Left colon (tissue), 2 donors: ENCODE measurements around the gene GNA12. TPM values are rescaled to one million over a fixed set of nuclear protein-coding genes. Genes with fewer than 3 reads are reported as not detected.
"Not testable (repeated sequence)": the region's sequence is repeated elsewhere in the genome, so short reads cannot be mapped to it uniquely, and the experiment has no call there.

Experiments
- ATAC-seq: fragments of 200-7000 bp; cut with Tn5 transposase; one replicate; pipeline ENCODE4 v1.9.1; 2020; ENCODE audit warnings: mild to moderate bottlenecking, moderate library complexity
- DNase-seq, 2 donors: peaks; one replicate each; pipeline ENCODE4 v3.0.0-alpha.2; 2020
- intact Hi-C, 2 donors: fragments of 100-400 bp; cut with DNase I in 1 of 2; cut with micrococcal nuclease in 1 of 2; formaldehyde crosslinking; loops; one replicate each; pipeline versions ENCODE4 v1.11.2 to v1.14.0; 2022; cut with DNase I, micrococcal nuclease
- total RNA-seq, 2 donors: library from RNA; stranded (reverse); fragmentation: NEBNext Ultra II Directional; extraction: Animal tissue kit (Norgen Biotek cat#: 25700); gene quantifications; one replicate each; pipeline ENCODE4 v1.2.1, GENCODE V29; 2021
- donor health status: DM: no; HTN: no; CAD: no.
- donor health status: DM: yes; HTN: yes; CAD: no.

Gene GNA12
- total RNA-seq, 2 donors from 2014 or later = 21.4 to 32.9 TPM

- intact Hi-C loops = loop anchor here in 1 of 2 donors (10.0 kb wide), 1 partner anchor 285 kb away; no protein-coding TSS in a partner anchor
- ATAC-seq (no peak), DNase-seq (no peak)
These were observed 25.9 kb upstream of the GNA12 start for GRCh38 chr7:2869981-2870380.

DNA sequence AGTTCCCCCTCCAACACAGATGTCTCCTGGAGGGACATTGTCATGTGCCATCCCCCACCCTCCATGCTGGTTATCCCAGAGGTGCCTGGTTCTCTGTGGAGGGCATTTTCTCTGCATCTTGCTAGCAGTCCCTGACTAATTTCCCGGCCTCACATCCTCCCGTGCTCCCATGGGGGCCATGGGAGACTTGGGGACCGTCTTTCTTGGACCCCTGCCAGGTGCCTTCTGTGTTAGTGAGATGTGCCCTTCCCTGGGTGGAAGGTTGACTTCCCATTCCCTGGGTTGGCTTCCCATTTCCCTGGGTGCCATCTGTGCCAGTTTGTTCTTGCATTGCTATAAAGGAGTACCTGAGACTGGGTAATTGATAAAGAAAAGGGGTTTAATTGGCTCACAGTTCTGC, 22.5 kb upstream of the GNA12 start:
- DNase-seq = no peak
- no peak for ATAC-seq
- intact Hi-C loops = loop anchor here in 1 of 2 donors (10.0 kb wide), 1 partner anchor 288 kb away; no protein-coding TSS in a partner anchor

GRCh38 chr7:2864999-2865670, 21.0 kb upstream of the GNA12 start:
- ATAC-seq = peak; percentile 40
- intact Hi-C loops = loop anchor here in 1 of 2 donors (10.0 kb wide), 1 partner anchor 290 kb away; no protein-coding TSS in a partner anchor

GRCh38 chr7:2864204-2864985, 20.3 kb upstream of the GNA12 start:
- ATAC-seq = no peak

More at GRCh38 chr7:2864999-2865670, 21.0 kb upstream of the GNA12 start:
- DNase-seq = peak; percentile 56 to 77

DNA sequence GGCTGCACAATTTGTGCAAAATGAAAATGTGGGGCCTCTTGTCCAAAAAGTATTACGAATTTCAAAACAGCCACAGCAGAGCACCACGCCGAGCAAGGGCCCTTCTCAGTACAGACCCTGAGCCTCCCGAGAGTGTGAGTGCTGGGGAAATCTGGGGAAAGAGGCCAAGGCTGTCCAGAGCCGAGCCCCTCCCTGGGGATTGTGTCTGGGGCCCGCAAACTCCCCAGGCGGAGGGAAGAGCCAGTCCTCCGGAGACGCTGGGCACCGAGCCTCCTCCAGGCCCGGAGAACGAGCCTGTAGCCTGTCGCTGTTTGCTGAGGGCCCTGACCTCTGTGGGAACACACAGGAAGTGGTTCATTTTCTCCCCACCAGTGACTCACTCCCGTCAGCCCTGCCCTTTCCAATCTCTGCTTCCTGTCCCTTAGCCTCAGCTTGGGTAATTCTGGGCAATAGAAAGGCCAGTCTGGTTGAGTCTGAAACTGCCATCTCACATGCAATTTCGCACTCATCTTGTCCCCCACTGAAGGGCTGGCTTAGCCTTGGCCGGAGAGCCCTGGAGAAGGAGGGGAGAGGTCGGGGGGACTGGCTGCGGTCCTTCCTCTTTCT, 19.5 kb upstream of the GNA12 start:
- DNase-seq (peak; percentile 60 to 76), ATAC-seq (peak; percentile 94)
- intact Hi-C loops = loop anchor here in 1 of 2 donors (10.0 kb wide), 1 partner anchor 291 kb away; no protein-coding TSS in a partner anchor

More at GRCh38 chr7:2864204-2864985, 20.3 kb upstream of the GNA12 start:
- intact Hi-C loops = loop anchor here in 1 of 2 donors (10.0 kb wide), 1 partner anchor 290 kb away; no protein-coding TSS in a partner anchor
- no peak for DNase-seq

GRCh38 chr7:2862831-2863361, 18.8 kb upstream of the GNA12 start:
- ATAC-seq (no peak), DNase-seq (no peak)
- intact Hi-C loops = loop anchor here in 1 of 2 donors (10.0 kb wide), 1 partner anchor 292 kb away; no protein-coding TSS in a partner anchor

GRCh38 chr7:2861509-2861908, 17.4 kb upstream of the GNA12 start:
- DNase-seq (no peak), ATAC-seq (no peak)
- intact Hi-C loops = loop anchor here in 1 of 2 donors (10.0 kb wide), 1 partner anchor 293 kb away; no protein-coding TSS in a partner anchor

DNA sequence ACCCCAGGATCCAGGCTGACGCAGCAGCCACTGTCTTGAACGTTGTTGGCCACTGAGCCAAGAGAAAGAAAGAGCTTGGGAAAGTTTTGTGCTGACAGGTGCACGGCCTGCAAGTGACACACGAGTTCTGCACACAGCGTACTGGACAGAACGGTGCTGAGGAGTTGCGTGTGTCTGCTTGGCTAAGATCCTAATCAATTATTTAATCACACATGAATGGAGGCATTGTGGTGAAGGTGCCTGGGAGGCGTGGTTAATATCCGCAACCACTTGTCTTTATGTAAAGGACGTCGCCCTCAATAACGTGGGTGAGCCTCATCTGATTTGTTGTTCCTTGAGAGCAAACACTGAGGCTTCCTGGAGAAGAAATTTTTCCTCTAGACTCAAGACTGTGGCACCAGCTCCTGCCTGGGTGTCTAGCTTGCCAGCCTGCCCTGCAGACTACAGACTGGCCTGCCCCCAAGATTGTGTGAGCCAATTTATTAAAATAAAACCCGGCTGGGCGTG, 16.6 kb upstream of the GNA12 start:
- intact Hi-C loops = loop anchor here in 1 of 2 donors (10.0 kb wide), 1 partner anchor 294 kb away; no protein-coding TSS in a partner anchor
- DNase-seq (no peak), ATAC-seq (peak; percentile 36)

- intact Hi-C loops = loop anchor here in 1 of 2 donors (10.0 kb wide), 1 partner anchor 295 kb away; no protein-coding TSS in a partner anchor
- DNase-seq = no peak
- ATAC-seq = no peak
These were observed 15.8 kb upstream of the GNA12 start for GRCh38 chr7:2859952-2860351.

GRCh38 chr7:2858621-2859020, 14.5 kb upstream of the GNA12 start:
- intact Hi-C loops = no loop called here
- DNase-seq (no peak), ATAC-seq (no peak)

GRCh38 chr7:2856388-2857169, 12.5 kb upstream of the GNA12 start:
- ATAC-seq (no peak), DNase-seq (no peak)
- intact Hi-C loops = no loop called here

- DNase-seq (no peak), ATAC-seq (no peak)
- intact Hi-C loops = no loop called here
These were observed 11.3 kb upstream of the GNA12 start for GRCh38 chr7:2855386-2855785.

- DNase-seq, intact Hi-C loops: not testable (repeated sequence)
These were observed 9.4 kb upstream of the GNA12 start for GRCh38 chr7:2853552-2853951.

GRCh38 chr7:2853147-2853546, 9.0 kb upstream of the GNA12 start:
- no peak for ATAC-seq
- intact Hi-C loops = no loop called here

More at GRCh38 chr7:2853552-2853951, 9.4 kb upstream of the GNA12 start:
- not testable (repeated sequence) for ATAC-seq

DNA sequence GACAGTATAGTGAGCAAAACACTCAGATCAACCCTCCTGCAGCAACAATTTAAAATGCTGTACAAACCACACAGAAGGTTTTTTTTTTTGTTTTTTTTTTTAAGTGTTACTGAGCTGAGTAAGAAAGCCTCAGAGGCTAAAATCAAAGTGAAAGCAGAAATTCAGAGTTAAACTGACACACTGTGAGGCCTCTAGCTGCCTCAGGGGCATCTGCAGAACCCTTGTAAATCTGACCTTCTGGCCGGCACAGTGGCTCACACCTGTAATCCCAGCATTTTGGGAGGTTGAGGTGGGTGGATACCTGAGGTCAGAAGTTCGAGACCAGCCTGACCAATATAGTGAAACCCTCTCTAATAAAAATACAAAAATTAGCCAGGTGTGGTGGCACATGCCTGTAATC, 7.4 kb upstream of the GNA12 start:
- intact Hi-C loops = no loop called here
- DNase-seq = no peak
- no peak for ATAC-seq

More at GRCh38 chr7:2853147-2853546, 9.0 kb upstream of the GNA12 start:
- DNase-seq = no peak

- ATAC-seq (no peak), DNase-seq (no peak)
- intact Hi-C loops = no loop called here
These were observed 6.0 kb upstream of the GNA12 start for GRCh38 chr7:2849941-2850766.

GRCh38 chr7:2845034-2845592, 1.0 kb upstream of the GNA12 start:
- no peak for DNase-seq
- ATAC-seq = no peak
- intact Hi-C loops = no loop called here
